Esophagus muscularis mucosa (tissue), 4 donors: ENCODE measurements around the gene SLC22A7. TPM values are rescaled to one million over a fixed set of nuclear protein-coding genes. Genes with fewer than 3 reads are reported as not detected.

ENCODE experiments used
- DNase-seq: peaks from one replicate; pipeline ENCODE4 v3.0.0-alpha.2; 2017; ENCODE audit errors: extremely low spot score
- H3K27ac ChIP-seq, 4 donors: fragments of 200-600 bp; sonication (generic); replicated peaks in 1 of 4; 1 replicate in 3 of 4; 2 replicates in 1 of 4; pipeline ENCODE4 v1.5.1; 2016 to 2019; ENCODE audit warnings: mild to moderate bottlenecking in 1 of 4
- H3K27me3 ChIP-seq, 4 donors: fragments of 200-600 bp; sonication (generic); one replicate each; pipeline versions ENCODE4 v1.5.1 to v1.6.0; 2016 to 2019
- H3K36me3 ChIP-seq, 4 donors: fragments of 200-600 bp; sonication (generic); one replicate each; pipeline ENCODE4 v1.5.1; 2016 to 2019
- H3K4me1 ChIP-seq, 4 donors: fragments of 200-600 bp; sonication (generic); one replicate each; pipeline ENCODE4 v1.5.1; 2016 to 2019
- H3K4me3 ChIP-seq, 4 donors: fragments of 200-600 bp; sonication (generic); 1 replicate in 2 of 4; 2 replicates in 2 of 4; pipeline ENCODE4 v1.5.1; 2016 to 2019; ENCODE audit warnings: mild to moderate bottlenecking in 4 of 4, moderate library complexity in 1 of 4
- H3K9me3 ChIP-seq, 4 donors: fragments of 200-600 bp; sonication (generic); 1 replicate in 3 of 4; 2 replicates in 1 of 4; pipeline ENCODE4 v1.5.1; 2016 to 2019
- EP300 ChIP-seq: sonication (generic); formaldehyde crosslinking; IDR thresholded peaks from one replicate; pipeline ENCODE4 v1.6.1; 2017; ENCODE audit warnings: antibody characterized with exemption
- POLR2A ChIP-seq: fragments of 450-650 bp; IDR thresholded peaks from one replicate; pipeline ENCODE4 v1.6.1; 2017; ENCODE audit warnings: antibody characterized with exemption, moderate library complexity, mild to moderate bottlenecking, low read depth
- POLR2AphosphoS5 ChIP-seq, 2 donors: sonication (generic); formaldehyde crosslinking; IDR thresholded peaks; one replicate each; pipeline ENCODE4 v1.6.1; 2017; ENCODE audit warnings: antibody characterized with exemption in 2 of 2
- WGBS: methylation state at CpG from one replicate; pipeline ENCODE4 v1.1.5; 2018; 5-methylcytosine and 5-hydroxymethylcytosine counted together
- intact Hi-C: fragments of 100-400 bp; cut with DNase I; formaldehyde crosslinking; loops from one replicate; pipeline ENCODE4 v1.15.1; 2023
- total RNA-seq, 4 donors: library from RNA; depleted of rRNA; stranded (reverse); fragments of >200 nt; gene quantifications; one replicate each; pipeline versions ENCODE4 v1.1.0 to v1.2.1, GENCODE V29; 2016
- TF ChIP-seq, protein P1 (sequence below), 3 experiments: fragments of 200-600 bp in 2 of 3; fragments of 450-650 bp in 1 of 3; sonication (generic) in 2 of 3; IDR thresholded peaks; one replicate each; pipeline ENCODE4 v1.5.1; 2017 to 2019; ENCODE audit warnings: antibody characterized with exemption in 3 of 3, mild to moderate bottlenecking in 2 of 3, moderate library complexity in 1 of 3

Gene SLC22A7
- total RNA-seq, 4 donors from 2014 or later: not detected

DNA sequence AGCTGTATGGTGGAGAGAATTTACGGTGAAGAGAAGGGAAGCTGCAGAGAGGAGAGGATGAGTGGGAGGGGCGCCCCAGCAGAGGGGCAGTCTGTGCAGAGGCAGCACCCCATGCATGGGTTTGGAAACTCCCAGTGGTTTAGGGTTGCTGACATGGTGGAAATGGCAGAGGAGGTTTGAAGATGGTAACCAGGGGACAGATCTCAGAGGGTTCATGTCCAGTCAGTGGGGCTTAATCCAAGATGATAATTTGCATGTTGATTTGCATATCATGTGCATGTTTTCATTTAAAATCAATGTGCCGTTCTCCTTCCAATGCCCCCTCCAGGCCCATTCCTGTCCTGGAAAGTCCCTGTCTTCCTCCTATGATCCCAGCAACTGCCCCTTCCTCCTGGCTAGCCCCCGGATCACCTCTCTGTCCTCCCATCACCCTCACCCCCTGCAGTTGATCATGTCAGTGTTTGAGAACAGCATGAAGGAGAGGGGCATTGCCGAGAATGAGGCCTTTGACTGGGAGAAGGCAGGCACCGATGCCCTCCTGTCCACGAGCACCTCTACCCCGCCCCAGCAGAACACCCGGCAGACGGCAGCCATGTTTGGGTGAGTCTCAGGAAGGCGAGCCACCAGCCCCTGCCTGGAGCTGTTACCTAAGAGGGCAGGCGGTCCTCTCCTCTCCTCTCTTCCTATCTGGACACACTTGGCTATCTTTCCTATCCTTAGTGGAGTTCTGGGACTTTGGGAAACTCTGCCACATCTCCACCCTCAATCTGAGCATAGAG lies 40.5 kb upstream of the SLC22A7 start:
- Histone ChIP-seq H3K9me3 (no peaks in the 10 kb centered on the region), H3K4me1 (no peaks in the 10 kb centered on the region), H3K4me3 (no peak overlapping the region), H3K27ac (no peak overlapping the region), H3K27me3 (peaks cover 0 to 40% (median 0%) of the 10 kb centered on the region in 4 donors), H3K36me3 (no peaks in the 10 kb centered on the region)
- TF ChIP-seq, protein P1, sequence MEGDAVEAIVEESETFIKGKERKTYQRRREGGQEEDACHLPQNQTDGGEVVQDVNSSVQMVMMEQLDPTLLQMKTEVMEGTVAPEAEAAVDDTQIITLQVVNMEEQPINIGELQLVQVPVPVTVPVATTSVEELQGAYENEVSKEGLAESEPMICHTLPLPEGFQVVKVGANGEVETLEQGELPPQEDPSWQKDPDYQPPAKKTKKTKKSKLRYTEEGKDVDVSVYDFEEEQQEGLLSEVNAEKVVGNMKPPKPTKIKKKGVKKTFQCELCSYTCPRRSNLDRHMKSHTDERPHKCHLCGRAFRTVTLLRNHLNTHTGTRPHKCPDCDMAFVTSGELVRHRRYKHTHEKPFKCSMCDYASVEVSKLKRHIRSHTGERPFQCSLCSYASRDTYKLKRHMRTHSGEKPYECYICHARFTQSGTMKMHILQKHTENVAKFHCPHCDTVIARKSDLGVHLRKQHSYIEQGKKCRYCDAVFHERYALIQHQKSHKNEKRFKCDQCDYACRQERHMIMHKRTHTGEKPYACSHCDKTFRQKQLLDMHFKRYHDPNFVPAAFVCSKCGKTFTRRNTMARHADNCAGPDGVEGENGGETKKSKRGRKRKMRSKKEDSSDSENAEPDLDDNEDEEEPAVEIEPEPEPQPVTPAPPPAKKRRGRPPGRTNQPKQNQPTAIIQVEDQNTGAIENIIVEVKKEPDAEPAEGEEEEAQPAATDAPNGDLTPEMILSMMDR (IDR thresholded peaks at IDR 0.05): no peak
- no peak for TF ChIP-seq POLR2A
- TF ChIP-seq EP300: no peak
- TF ChIP-seq POLR2AphosphoS5 (IDR thresholded peaks at IDR 0.05): no peak
- intact Hi-C loops: no loop called here
- no peak for DNase-seq
- 80% methylated on average over 11 of the region's 12 CpGs for WGBS

DNA sequence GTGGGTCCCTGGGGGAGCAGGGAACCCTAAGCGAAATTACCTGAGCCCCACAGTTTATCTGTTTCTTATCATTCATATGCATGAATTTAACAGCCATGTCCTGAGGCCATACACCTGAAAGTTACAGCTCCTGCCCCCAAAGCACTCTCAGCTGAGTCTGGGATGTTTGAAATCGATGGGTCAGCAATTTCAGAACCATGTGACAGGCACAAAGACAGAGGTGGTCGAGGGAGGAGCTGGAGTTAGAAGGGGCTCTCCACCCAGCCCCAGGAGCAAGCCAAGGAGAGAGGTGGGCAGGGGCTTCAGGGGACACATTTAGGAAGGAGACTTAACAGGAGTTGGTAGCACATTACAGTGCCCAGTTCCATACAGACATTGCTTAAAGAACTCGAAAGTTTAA lies 39.9 kb upstream of the SLC22A7 start:
- Histone ChIP-seq H3K27me3 (peaks cover 0 to 34% (median 0%) of the 10 kb centered on the region in 4 donors), H3K4me3 (no peak overlapping the region), H3K4me1 (no peaks in the 10 kb centered on the region), H3K9me3 (no peaks in the 10 kb centered on the region), H3K36me3 (no peaks in the 10 kb centered on the region), H3K27ac (no peak overlapping the region)
- intact Hi-C loops: no loop called here
- WGBS: 71% methylated on average over 4 of the region's 4 CpGs
- TF ChIP-seq, protein P1 (IDR thresholded peaks at IDR 0.05): no peak
- TF ChIP-seq POLR2AphosphoS5 (IDR thresholded peaks at IDR 0.05) (no peak), EP300 (no peak), POLR2A (no peak)
- DNase-seq: no peak

DNA sequence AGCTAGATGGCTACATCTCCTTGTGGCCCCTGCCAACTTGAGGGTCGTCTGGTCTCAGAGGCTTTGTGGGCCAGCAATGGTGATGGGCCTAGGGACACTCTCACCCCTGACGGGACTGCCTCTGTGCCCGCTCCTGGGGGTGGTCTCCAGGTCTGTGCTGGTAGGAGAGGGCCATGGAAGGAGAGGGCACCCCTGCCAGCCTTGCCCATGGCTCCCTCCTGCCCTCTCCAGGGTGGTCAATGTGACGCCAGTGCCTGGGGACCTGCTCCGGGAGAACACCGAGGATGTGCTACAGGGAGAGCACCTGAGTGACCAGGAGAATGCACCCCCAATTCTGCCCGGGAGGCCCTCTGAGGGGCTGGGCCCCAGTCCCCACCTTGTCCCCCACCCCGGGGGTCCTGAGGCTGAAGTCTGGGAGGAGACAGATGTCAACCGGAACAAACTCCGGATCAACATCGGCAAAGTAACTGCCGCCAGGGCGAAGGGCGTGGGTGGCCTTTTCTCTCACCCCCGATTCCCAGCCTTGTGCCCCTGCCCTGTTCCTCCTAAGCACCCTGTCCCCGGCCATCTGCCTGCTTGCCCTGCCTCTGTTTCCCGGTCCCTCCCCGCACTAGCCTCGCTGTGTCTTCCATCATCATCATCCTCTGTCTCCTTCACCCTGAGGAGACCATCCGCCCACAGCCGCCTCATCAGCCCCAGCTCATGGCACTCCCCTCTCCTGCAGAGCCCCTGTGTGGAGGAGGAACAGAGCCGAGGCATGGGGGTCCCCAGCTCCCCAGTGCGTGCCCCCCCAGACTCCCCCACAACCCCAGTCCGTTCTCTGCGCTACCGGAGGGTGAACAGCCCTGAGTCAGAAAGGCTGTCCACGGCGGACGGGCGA lies 39.0 kb upstream of the SLC22A7 start:
- H3K4me1 ChIP-seq: no peaks in the 10 kb centered on the region
- H3K27ac ChIP-seq: no peak overlapping the region
- intact Hi-C loops: no loop called here
- H3K36me3 ChIP-seq: no peaks in the 10 kb centered on the region
- H3K9me3 ChIP-seq: no peaks in the 10 kb centered on the region
- 92% methylated on average over 26 of the region's 30 CpGs for WGBS
- peaks cover 0 to 26% (median 0%) of the 10 kb centered on the region in 4 donors for H3K27me3 ChIP-seq
- H3K4me3 ChIP-seq: no peak overlapping the region
- no peak for TF ChIP-seq EP300
- no peak for TF ChIP-seq POLR2A
- no peak for TF ChIP-seq POLR2AphosphoS5 (IDR thresholded peaks at IDR 0.05)
- TF ChIP-seq, protein P1 (IDR thresholded peaks at IDR 0.05): no peak
- DNase-seq: no peak

DNA sequence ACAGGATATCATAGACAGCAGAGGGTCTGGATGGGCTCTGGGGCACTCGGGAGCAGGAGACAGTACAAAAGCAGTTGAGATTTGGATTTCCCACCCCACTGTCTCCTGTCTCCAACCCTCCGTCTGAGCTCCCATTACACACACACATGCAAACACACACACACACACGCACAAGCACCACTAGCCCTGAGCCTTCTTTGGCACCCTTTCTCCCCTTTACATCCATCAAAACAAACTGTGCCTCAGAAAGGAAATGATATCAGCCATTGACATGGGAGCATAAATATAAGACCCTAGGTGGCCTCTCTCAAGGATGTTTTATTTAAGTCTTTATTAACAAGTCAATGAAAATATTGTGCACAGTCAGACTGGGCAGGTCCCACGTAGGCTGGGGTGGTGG lies 37.3 kb upstream of the SLC22A7 start:
- no peak for DNase-seq
- H3K27ac ChIP-seq: no peak overlapping the region
- H3K4me1 ChIP-seq: no peaks in the 10 kb centered on the region
- H3K36me3 ChIP-seq: no peaks in the 10 kb centered on the region
- H3K4me3 ChIP-seq: no peak overlapping the region
- H3K27me3 ChIP-seq: peaks cover 0 to 15% (median 0%) of the 10 kb centered on the region in 4 donors
- no peaks in the 10 kb centered on the region for H3K9me3 ChIP-seq
- WGBS: 60% methylated on average over 4 of the region's 4 CpGs
- TF ChIP-seq EP300: no peak
- no peak for TF ChIP-seq POLR2AphosphoS5 (IDR thresholded peaks at IDR 0.05)
- TF ChIP-seq, protein P1 (IDR thresholded peaks at IDR 0.05): no peak
- intact Hi-C loops: loop anchor here (5.0 kb wide), 1 partner anchor 247 kb away; no protein-coding TSS in a partner anchor
